ENCODE results near the gene ENAH.

DNA sequence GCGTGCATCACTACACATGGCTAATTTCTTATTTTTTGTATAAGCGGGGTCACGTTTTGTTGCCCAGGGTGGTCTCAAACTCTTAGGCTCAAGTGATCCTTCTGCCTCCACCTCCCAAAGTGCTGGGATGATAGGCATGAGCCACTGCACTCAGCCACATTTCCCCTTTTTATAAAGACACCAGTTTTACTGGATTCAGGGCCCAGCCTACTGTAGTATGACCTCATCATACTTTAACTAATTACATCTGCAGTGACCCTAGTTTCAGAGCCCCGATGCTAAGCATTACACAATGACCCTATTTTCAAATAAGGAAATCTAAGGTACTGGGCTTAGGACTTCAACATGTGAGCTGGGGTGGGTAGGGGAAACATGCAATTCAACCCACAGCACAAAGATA lies 31.8 kb upstream of the ENAH start:
- TF ChIP-seq EZH2 (IDR thresholded peaks at IDR 0.05; ENCODE audit: insufficient read depth, low read length), result no peak
- TF ChIP-seq, protein P1, sequence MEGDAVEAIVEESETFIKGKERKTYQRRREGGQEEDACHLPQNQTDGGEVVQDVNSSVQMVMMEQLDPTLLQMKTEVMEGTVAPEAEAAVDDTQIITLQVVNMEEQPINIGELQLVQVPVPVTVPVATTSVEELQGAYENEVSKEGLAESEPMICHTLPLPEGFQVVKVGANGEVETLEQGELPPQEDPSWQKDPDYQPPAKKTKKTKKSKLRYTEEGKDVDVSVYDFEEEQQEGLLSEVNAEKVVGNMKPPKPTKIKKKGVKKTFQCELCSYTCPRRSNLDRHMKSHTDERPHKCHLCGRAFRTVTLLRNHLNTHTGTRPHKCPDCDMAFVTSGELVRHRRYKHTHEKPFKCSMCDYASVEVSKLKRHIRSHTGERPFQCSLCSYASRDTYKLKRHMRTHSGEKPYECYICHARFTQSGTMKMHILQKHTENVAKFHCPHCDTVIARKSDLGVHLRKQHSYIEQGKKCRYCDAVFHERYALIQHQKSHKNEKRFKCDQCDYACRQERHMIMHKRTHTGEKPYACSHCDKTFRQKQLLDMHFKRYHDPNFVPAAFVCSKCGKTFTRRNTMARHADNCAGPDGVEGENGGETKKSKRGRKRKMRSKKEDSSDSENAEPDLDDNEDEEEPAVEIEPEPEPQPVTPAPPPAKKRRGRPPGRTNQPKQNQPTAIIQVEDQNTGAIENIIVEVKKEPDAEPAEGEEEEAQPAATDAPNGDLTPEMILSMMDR (IDR thresholded peaks at IDR 0.05; ENCODE audit: insufficient read depth, low read depth, low read length), result no peak
